Activated T-helper 2 cell treated with anti-CD3 and anti-CD28 coated beads, Interferon-gamma antibody, Interleukin-2, Interleukin-4, amounts not matched to agents 10 μg/mL and 5 μg/mL and 100 μg/mL, durations not matched to agents 14 hours and 24 hours and 36 hours (primary cell): Measurements from ENCODE around the gene FCGR2B. TPM values are rescaled to one million over a fixed set of nuclear protein-coding genes. Genes with fewer than 3 reads are reported as not detected.
A peak's percentile ranks its signal among the peaks of the same experiment; 100 is the strongest.
"Not testable (repeated sequence)": the region's sequence is repeated elsewhere in the genome, so short reads cannot be mapped to it uniquely, and the experiment has no call there.

Experiments used
- DNase-seq: peaks from one replicate; pipeline ENCODE4 v3.0.0; 2021; ENCODE audit warnings: low spot score
- H3K27ac Mint-ChIP-seq: one replicate; pipeline ENCODE4 v1.8.0; 2021; ENCODE audit warnings: mixed read lengths
- H3K27me3 Mint-ChIP-seq: one replicate; pipeline ENCODE4 v1.8.0; 2021; ENCODE audit warnings: low read depth, mixed read lengths
- H3K36me3 Mint-ChIP-seq: one replicate; pipeline ENCODE4 v1.8.0; 2021; ENCODE audit warnings: low read depth, mixed read lengths
- H3K4me1 Mint-ChIP-seq: one replicate; pipeline ENCODE4 v1.8.0; 2021; ENCODE audit warnings: low read depth, mixed read lengths
- H3K4me3 Mint-ChIP-seq: one replicate; pipeline ENCODE4 v1.8.0; 2021; ENCODE audit warnings: low read depth, mild to moderate bottlenecking, moderate library complexity, mixed read lengths
- H3K9me3 Mint-ChIP-seq: one replicate; pipeline ENCODE4 v1.8.0; 2021; ENCODE audit warnings: mixed read lengths
- intact Hi-C: fragments of 100-400 bp; cut with micrococcal nuclease; formaldehyde crosslinking; loops from one replicate; pipeline ENCODE4 v1.15.1; 2023
- total RNA-seq: library from RNA; stranded (reverse); gene quantifications from 2 replicates; pipeline ENCODE4 v1.2.3, GENCODE V29; 2022

Gene FCGR2B
- not detected in 2 replicates for total RNA-seq

DNA sequence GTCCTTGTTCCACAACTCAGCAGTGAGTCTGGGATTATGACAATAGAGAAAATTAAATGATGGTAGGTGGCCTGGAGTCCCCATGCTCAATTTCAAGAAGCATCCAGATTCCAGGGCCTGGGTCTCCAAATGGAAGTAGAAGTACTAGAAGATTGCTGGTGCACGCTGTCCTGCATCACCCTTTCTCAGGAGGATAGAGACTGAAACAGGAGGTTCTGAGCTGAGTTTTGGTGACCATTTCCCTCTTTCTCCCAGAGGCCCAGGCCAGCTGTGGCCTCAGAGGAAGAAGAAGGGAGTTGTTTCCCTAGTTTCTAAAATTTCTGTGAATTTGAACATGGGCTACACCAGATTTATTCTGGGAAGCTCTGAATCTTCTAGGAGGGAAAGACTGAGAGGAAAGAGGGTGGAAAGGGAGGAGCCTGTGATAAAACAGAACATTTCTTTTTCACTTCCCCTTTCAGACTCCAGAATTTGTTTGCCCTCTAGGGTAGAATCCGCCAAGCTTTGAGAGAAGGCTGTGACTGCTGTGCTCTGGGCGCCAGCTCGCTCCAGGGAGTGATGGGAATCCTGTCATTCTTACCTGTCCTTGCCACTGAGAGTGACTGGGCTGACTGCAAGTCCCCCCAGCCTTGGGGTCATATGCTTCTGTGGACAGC, at the start of gene FCGR2B:
Gene FCGR2B (plus strand): TSS at position 460 of the 656 bp plus-strand sequence. CDS start 99 bp downstream, at position 559.
- H3K4me3 Mint-ChIP-seq, H3K27me3 Mint-ChIP-seq, H3K9me3 Mint-ChIP-seq, H3K27ac Mint-ChIP-seq, H3K36me3 Mint-ChIP-seq, H3K4me1 Mint-ChIP-seq, DNase-seq, intact Hi-C loops: not testable (repeated sequence)

DNA sequence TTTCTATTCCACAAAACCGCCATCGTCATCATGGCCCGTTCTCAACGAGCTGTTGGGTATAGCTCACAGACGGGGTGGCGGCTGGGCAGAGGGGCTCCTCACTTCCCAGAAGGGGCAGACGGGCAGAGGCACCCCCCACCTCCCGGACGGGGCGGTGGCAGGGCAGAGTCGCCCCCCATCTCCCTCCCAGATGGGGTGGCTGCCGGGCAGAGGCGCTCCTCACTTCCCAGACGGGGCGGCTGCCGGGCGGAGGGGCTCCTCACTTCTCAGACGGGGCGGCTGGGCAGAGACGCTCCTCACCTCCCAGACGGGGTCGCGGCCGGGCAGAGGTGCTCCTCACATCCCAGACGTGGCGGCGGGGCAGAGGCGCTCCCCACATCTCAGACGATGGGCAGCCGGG, 46.5 kb upstream of the FCGR2B start:
- H3K36me3 Mint-ChIP-seq, H3K4me3 Mint-ChIP-seq, H3K27ac Mint-ChIP-seq, intact Hi-C loops, H3K9me3 Mint-ChIP-seq, H3K27me3 Mint-ChIP-seq, DNase-seq: not testable (repeated sequence)
- H3K4me1 Mint-ChIP-seq = peaks cover 23% of the 10 kb centered on the region

DNA sequence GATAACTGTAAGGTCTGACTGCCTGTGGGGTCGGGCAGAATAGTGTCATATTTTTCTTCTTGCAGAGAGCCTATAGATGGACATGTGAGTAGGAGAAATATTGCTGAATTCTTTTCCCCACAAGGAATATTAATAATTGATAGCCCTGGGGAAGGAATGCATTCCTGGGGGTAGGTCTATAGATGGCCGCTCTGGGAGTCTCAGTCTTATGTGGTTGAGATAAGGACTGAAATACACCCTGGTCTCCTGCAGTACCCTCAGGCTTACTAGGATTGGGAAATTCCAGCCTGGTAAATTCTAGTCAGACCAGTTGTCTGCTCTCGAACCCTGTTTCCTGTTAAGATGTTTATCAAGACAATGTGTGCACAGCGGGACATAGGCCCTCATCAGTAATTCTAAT, 44.4 kb upstream of the FCGR2B start:
- intact Hi-C loops, H3K27ac Mint-ChIP-seq, H3K27me3 Mint-ChIP-seq, DNase-seq, H3K9me3 Mint-ChIP-seq, H3K36me3 Mint-ChIP-seq, H3K4me3 Mint-ChIP-seq: not testable (repeated sequence)
- H3K4me1 Mint-ChIP-seq = peaks cover 19% of the 10 kb centered on the region

DNA sequence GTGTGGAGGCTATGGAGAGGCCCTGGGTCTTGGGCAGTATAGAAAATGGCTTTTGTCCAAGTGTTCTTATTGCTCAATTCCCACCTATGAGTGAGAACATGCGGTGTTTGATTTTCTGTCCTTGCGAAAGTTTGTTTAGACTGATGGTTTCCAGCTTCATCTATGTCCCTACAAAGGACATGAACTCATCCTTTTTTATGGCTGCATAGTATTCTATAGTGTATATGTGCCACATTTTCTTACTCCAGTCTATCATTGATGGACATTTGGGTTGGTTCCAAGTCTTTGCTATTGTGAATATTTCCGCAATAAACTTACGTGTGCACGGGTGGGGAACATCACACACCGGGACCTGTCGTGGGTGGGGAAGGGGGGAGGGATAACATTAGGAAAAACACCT, 42.5 kb upstream of the FCGR2B start:
- intact Hi-C loops = loop anchor here (2.0 kb wide), 1 partner anchor 124 kb away; no protein-coding TSS in a partner anchor
- peak overlapping the region; percentile 58 for H3K4me3 Mint-ChIP-seq
- not testable (repeated sequence) for H3K27me3 Mint-ChIP-seq, DNase-seq, H3K9me3 Mint-ChIP-seq, H3K27ac Mint-ChIP-seq, H3K36me3 Mint-ChIP-seq
- H3K4me1 Mint-ChIP-seq = peaks cover 31% of the 10 kb centered on the region

DNA sequence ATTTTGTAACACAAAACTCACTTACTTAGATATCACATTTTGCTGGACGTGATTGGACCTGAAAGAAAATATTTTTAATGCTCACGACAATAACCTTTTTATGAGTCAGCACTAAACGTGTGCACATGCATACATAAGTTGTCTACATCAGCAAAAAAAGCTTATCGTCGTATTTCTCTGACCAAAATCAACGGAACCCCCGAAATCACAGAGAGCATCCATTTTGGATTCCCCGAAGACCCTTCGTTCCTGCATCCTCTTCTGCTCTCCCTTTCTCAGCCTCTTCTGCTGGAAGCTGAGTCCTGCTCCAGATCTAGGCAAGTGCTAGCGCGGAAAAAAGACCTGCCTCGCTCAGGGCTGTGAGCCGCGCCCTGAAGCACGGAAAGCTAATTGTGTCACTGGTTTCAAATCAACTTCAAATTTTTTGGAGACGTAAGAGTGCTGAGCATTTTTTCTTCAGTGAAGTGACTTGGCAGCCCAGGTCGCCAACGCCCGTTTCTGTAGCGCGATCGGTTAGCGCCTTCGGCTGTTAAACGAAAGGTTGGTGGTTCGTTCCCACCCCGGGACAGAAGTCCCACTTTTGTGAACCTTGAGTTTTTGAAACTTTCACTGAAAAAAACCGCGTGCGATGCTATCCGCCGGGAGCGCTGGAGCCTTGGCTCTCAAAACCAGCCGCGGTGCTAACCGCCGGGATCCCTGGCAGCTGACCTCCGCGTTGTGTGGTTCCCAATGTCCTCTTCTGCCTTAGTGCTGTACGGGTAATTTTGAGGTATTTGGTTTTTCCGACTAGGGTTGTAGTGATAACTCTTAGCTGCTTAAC, 41.6 kb upstream of the FCGR2B start:
- H3K27me3 Mint-ChIP-seq, H3K9me3 Mint-ChIP-seq, H3K36me3 Mint-ChIP-seq: not testable (repeated sequence)
- H3K27ac Mint-ChIP-seq = peak overlapping the region; percentile 79
- DNase-seq = peak; percentile 77
- H3K4me1 Mint-ChIP-seq = peaks cover 36% of the 10 kb centered on the region
- intact Hi-C loops = loop anchor here (1.0 to 2.0 kb wide), 2 partner anchors 9 to 123 kb away; no protein-coding TSS in a partner anchor
- peak overlapping the region; percentile 81 for H3K4me3 Mint-ChIP-seq

DNA sequence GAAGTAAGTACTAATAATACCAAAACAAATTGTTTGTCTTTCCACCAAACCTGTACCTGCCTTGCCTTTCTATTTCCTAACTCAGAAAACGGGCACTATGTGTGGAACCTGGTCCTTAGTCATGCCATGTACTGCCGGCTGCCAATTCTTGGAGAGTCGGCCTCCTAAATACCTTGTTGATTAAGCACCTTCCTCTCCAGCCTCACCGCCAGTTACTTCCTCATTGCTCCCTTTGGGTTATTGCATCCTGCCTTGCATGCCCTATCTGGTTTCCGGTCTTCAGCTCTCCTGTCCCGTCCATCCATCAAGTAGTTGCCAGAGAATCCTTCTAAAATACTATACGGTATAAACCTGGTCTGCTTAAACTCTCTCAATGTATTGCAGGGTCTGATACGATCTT, 40.9 kb upstream of the FCGR2B start:
- peak overlapping the region; percentile 73 for H3K27ac Mint-ChIP-seq
- DNase-seq, intact Hi-C loops, H3K27me3 Mint-ChIP-seq, H3K9me3 Mint-ChIP-seq, H3K36me3 Mint-ChIP-seq: not testable (repeated sequence)
- H3K4me1 Mint-ChIP-seq = peaks cover 39% of the 10 kb centered on the region
- H3K4me3 Mint-ChIP-seq = peak overlapping the region; percentile 67

DNA sequence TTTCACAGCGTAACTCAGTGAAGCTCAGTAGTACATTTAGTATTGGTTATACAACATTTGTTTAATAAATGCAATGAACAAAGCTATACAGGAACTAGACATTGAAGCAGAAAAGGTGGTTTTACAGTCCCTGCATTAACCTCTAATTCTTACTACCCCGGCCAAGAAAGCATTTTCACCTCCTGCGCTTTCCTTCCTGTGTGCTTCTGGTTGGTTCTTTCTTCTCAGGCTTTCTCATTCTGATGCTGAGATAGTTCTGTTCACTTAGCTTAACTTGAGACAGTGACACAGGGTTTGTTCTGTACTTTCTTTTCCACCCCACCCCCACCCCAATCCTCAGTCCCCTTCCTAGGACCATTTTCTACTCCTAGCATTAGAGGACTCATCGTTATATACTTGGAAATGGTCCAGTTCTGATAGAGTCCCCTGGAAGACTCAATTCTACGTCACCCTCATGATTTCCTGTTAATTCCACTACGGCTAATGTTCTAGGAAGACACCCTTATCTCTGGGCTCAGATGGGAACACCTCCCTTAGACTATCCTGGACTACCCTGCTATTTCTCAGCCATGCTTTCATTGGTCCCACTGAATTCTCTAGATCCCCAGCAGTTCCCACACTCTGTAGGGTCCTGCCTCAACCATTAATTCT, 39.4 kb upstream of the FCGR2B start:
- H3K27ac Mint-ChIP-seq = peak overlapping the region; percentile 66
- H3K4me3 Mint-ChIP-seq = peak overlapping the region; percentile 43
- intact Hi-C loops, DNase-seq, H3K36me3 Mint-ChIP-seq, H3K9me3 Mint-ChIP-seq, H3K27me3 Mint-ChIP-seq: not testable (repeated sequence)
- H3K4me1 Mint-ChIP-seq = peaks cover 39% of the 10 kb centered on the region

DNA sequence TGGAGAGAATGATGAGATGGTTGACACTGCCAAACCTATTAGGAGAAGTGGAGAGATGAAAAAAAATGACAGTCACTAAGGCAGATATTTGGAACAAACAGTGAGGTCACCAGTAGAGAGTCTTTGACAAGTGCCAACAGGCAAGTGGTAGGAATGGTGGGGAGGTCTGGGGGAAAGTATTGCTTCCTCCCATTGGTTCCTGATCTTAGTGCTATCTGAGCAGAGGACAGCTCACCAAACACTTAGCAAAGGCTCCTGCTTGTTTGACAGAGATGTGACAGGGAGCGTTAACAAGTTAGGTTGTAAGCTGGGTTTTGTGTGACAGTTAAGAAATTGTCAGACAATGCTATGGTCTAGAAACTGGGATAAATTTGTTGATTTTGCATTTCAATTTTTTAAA, 38.3 kb upstream of the FCGR2B start:
- H3K27me3 Mint-ChIP-seq, H3K9me3 Mint-ChIP-seq, H3K4me3 Mint-ChIP-seq, H3K36me3 Mint-ChIP-seq, H3K27ac Mint-ChIP-seq, intact Hi-C loops, DNase-seq: not testable (repeated sequence)
- H3K4me1 Mint-ChIP-seq = peaks cover 36% of the 10 kb centered on the region

DNA sequence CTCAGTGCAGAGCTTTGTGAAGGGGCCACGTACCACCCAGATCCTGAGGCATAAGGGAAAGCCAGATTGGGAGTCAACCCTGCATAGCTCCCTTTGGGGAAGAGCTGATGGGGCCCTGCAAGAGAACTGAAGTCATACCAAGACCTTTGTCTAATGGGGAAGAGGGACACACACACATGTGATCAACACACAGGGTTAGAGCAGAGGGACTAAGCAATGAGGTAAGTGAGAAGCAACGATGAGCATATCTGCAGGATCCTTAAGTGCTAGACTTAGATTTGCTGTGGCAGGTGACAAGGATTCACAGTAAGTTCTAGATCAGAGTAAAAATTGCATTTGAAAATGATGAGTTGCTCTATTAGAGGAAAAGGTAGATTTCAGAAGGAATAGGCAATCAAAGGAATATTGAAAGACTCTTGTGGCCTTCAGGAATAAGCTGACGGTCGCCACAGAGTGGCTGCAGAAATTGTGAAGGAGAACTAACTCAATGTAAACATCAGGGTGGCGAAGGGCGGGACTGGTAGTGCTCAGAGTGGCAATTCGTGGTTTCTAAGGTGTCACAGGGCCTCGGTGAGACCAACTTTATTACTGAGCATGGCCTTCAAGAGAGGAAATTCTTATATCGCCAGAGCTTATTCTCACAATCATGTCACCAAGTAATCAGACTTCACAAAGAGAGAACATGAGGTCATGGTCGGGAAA, 36.3 kb upstream of the FCGR2B start:
- H3K4me3 Mint-ChIP-seq, H3K27me3 Mint-ChIP-seq, DNase-seq, H3K36me3 Mint-ChIP-seq, intact Hi-C loops, H3K9me3 Mint-ChIP-seq, H3K27ac Mint-ChIP-seq: not testable (repeated sequence)
- peaks cover 33% of the 10 kb centered on the region for H3K4me1 Mint-ChIP-seq

DNA sequence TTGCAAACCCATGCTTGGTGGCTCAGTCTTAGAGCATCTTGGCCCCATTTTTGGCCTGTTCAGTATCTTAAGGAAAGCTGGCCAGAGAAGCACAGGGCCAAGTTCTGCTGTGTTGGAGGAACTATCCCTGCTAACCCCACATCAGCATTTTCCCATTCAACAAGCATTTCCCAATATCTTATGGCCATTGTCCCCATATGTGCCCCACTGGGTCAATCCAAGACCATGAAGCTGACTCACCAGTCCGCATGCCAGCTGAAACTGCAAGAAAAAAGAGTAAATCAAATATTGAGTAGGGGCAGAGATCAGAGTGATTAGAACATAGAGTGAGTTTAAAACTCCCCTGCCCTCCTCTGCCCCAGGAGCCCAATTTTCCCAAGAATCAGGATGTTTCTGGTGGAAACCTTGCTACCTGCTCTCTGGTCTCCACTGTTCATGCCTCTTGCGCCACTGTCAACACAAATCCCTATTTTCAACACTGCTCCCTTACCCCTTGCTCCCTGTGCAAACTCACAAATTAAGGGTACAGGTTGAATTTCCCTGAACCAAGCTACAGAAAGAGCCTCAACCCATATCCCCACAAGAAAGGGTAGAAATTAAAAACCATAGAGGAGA, 32.7 kb upstream of the FCGR2B start:
- H3K27me3 Mint-ChIP-seq, H3K27ac Mint-ChIP-seq, intact Hi-C loops, DNase-seq, H3K4me3 Mint-ChIP-seq, H3K4me1 Mint-ChIP-seq, H3K36me3 Mint-ChIP-seq, H3K9me3 Mint-ChIP-seq: not testable (repeated sequence)

DNA sequence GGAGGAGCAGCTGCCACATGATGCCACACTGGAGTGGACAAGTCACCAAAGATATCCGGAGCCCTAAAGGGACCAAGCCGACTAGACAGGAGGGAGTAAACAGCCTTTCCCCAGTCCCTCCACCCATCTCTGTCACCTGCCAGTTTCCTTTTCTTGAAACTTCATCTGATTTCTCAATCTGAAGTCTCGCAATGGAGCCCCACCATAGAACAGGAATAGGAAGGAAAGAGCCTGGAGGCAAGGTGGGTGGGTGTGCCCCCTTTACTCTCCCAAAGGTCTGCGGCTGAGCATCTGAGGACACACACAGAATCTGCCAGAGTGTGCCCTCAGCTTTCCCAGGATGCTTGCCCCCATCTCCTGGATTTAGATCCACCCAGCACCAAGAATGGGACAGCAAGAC, 31.9 kb upstream of the FCGR2B start, which contains the start of gene FCGR3B:
Gene FCGR3B (minus strand): TSS at position 101 of the 400 bp plus-strand sequence. CDS start 82 bp downstream, at position 19.
- intact Hi-C loops = no loop called here
- Mint-ChIP-seq H3K4me3 (no peak within 1 kb of the TSS), H3K27me3 (no peaks in the 10 kb centered on the region), H3K9me3 (no peaks in the 10 kb centered on the region), H3K4me1 (peaks cover 10% of the 10 kb centered on the region), H3K36me3 (no peaks in the 10 kb centered on the region), H3K27ac (no peak within 1 kb of the TSS)
- no peak for DNase-seq

DNA sequence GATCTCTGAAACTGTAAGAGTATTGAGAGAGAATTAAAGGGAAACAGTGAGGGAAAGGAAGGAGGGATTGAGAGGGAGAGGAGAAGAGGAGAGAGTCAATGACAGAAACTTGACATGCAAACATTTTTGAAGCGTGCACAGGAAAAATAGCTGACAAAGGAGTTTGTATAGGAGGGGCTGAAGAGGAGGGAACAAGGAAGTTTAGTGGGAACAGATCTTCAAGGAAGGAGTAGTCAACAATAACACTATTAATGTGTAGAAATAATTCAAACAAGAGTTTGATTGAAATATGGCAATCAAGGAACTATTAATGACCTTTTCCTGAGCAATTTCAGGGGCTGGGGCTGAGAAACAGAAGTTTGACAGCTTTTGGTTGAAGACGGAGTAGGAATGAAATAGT, 27.9 kb upstream of the FCGR2B start:
- DNase-seq, H3K27me3 Mint-ChIP-seq, H3K9me3 Mint-ChIP-seq, H3K27ac Mint-ChIP-seq, H3K36me3 Mint-ChIP-seq, intact Hi-C loops, H3K4me3 Mint-ChIP-seq: not testable (repeated sequence)
- peaks cover 16% of the 10 kb centered on the region for H3K4me1 Mint-ChIP-seq
